ENCODE measurements around the gene RPL5. TPM values are rescaled to one million over a fixed set of nuclear protein-coding genes. Genes with fewer than 3 reads are reported as not detected.

RPL5 gene
- total RNA-seq, 6 experiments from 2014 or later: 225 to 532 (median 294) TPM

DNA sequence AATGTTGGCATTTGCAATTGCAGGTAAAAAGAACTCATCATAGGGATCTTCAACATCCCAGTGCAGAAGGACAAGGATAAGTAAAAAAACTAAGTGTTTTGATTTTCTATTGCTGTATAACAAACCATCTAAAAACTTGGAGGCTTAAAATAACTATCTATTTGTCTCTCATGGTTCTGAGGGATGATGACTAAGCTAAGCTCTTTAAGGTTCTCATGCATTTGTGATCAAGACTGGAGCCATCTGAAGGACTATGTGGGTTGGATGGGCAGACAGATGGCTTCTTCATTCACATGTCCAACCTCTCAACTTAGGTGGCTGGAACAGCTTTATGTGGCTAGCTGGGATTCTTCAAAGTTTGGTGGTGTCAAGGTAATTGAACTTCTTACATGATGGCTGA is 51.5 kb downstream of the RPL5 start:
- no peaks in the 10 kb centered on the region for H3K36me3 ChIP-seq
- H3K27ac ChIP-seq: no peak overlapping the region
- no peak for TF ChIP-seq POLR2A (IDR thresholded peaks at IDR 0.05)
- TF ChIP-seq, protein P1, sequence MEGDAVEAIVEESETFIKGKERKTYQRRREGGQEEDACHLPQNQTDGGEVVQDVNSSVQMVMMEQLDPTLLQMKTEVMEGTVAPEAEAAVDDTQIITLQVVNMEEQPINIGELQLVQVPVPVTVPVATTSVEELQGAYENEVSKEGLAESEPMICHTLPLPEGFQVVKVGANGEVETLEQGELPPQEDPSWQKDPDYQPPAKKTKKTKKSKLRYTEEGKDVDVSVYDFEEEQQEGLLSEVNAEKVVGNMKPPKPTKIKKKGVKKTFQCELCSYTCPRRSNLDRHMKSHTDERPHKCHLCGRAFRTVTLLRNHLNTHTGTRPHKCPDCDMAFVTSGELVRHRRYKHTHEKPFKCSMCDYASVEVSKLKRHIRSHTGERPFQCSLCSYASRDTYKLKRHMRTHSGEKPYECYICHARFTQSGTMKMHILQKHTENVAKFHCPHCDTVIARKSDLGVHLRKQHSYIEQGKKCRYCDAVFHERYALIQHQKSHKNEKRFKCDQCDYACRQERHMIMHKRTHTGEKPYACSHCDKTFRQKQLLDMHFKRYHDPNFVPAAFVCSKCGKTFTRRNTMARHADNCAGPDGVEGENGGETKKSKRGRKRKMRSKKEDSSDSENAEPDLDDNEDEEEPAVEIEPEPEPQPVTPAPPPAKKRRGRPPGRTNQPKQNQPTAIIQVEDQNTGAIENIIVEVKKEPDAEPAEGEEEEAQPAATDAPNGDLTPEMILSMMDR (IDR thresholded peaks at IDR 0.05): no peak
- H3K4me1 ChIP-seq: peaks cover 0 to 13% (median 3%) of the 10 kb centered on the region in 4 donors
- H3K4me3 ChIP-seq: no peak overlapping the region
- H3K27me3 ChIP-seq: no peaks in the 10 kb centered on the region
- H3K9me3 ChIP-seq: no peaks in the 10 kb centered on the region
- intact Hi-C loops (cut with DNase I): no loop called here
- ATAC-seq: no peak
- DNase-seq: no peak

DNA sequence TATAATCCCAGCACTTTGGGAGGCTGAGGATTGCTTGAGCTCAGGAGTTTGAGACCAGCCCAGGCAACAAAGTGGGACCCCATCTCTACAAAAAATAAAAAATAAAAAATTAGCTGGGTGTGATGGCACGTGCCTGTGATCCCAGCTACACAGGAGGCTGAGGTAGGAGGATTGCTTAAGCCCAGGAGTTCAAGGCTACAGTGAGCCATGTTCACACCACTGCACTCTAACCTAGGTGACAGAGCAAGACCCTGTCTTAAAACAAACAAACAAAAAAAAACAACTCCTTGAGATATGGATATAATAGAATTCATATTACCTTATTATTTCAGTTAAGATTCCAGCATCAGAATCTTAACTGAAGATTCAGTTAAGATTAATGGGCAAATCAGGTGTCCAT is 52.4 kb downstream of the RPL5 start:
- ATAC-seq (no peak), DNase-seq (no peak)
- 100% methylated on average over 1 of the region's 1 CpG for WGBS (ENCODE audit: insufficient coverage, low coverage, low lambda C conversion rate, missing lambda C conversion rate)
- no peaks in the 10 kb centered on the region for H3K9me3 ChIP-seq
- H3K4me3 ChIP-seq: no peak overlapping the region
- H3K27ac ChIP-seq: no peak overlapping the region
- intact Hi-C loops (cut with DNase I): no loop called here
- no peaks in the 10 kb centered on the region for H3K27me3 ChIP-seq
- H3K4me1 ChIP-seq: peaks cover 0 to 13% (median 3%) of the 10 kb centered on the region in 4 donors
- H3K36me3 ChIP-seq: no peaks in the 10 kb centered on the region
- TF ChIP-seq, protein P1 (IDR thresholded peaks at IDR 0.05): no peak
- no peak for TF ChIP-seq POLR2A (IDR thresholded peaks at IDR 0.05)

DNA sequence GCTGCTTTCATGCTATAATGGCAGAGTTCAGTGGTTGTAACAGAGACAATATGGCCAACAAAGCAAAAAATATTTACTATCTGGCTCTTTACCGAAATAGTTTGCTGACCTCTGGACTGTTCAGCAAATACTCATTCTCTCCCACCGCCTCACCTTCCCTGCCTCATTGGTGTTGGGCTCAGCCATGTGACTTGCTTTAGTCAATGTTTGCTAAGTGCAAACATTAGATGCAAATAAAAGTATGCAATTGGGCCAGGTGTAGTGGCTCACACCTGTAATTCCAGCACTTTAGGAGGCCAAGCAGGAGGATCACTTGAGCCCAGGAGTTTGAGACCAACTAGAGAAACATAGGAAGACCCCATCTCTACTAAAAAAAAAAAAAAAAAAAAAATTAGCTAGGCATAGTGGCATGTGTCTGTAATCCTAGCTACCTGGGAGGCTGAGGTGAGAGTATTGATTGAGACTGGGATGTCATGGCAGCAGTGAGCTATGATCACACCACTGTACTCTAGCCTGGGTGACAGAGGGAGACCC is 55.1 kb downstream of the RPL5 start:
- H3K9me3 ChIP-seq: no peaks in the 10 kb centered on the region
- intact Hi-C loops (cut with DNase I): no loop called here
- no peaks in the 10 kb centered on the region for H3K27me3 ChIP-seq
- H3K36me3 ChIP-seq: no peaks in the 10 kb centered on the region
- H3K4me1 ChIP-seq: peaks cover 0 to 13% (median 3%) of the 10 kb centered on the region in 4 donors
- DNase-seq (peak; percentile 58 to 85 (median 73)), ATAC-seq (peak; percentile 96 to 99 (median 98))
- 16% methylated on average over 2 of the region's 2 CpGs for WGBS (ENCODE audit: insufficient coverage, low coverage, low lambda C conversion rate, missing lambda C conversion rate)
- peak overlapping the region in 2 of 3 donors; percentile 60 to 72 for H3K27ac ChIP-seq
- no peak overlapping the region for H3K4me3 ChIP-seq
- TF ChIP-seq, protein P1 (IDR thresholded peaks at IDR 0.05): no peak
- no peak for TF ChIP-seq POLR2A (IDR thresholded peaks at IDR 0.05)

DNA sequence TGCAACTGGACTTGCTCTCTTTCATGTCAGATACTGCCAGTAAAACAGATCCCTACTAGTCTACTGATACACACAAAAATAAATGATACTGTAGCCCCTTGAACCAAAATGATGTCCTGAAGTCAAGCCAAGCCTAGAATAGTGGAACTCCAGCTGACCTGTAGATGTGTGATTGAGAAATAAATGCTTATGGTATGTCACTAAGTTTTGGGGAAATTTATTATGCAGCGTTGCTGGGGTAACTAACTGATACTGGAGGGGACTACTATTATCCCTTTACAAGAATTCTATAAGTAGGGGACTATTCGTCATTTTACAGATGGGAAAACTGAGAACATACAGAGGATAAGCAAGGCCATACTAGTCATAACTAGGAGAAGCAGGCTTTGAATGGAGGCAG is 55.6 kb downstream of the RPL5 start:
- Histone ChIP-seq H3K27me3 (no peaks in the 10 kb centered on the region), H3K27ac (peak overlapping the region in 2 of 3 donors; percentile 60 to 72), H3K36me3 (no peaks in the 10 kb centered on the region), H3K9me3 (no peaks in the 10 kb centered on the region), H3K4me1 (peaks cover 0 to 13% (median 3%) of the 10 kb centered on the region in 4 donors), H3K4me3 (no peak overlapping the region)
- intact Hi-C loops (cut with DNase I): no loop called here
- DNase-seq (no peak), ATAC-seq (no peak)
- no peak for TF ChIP-seq POLR2A (IDR thresholded peaks at IDR 0.05)
- TF ChIP-seq, protein P1 (IDR thresholded peaks at IDR 0.05): no peak
- WGBS (ENCODE audit: insufficient coverage, low coverage, low lambda C conversion rate, missing lambda C conversion rate): 100% methylated on average over 1 of the region's 2 CpGs

Small RNA genes lying within 50 kb of the gene (small RNA-seq; reads per million reads assigned to genes)
- gene RF00432 (0 reads per million in 2 experiments), gene SNORA66 (32.2 to 89.6 reads per million in 2 experiments), gene SNORD21 (0 reads per million in 2 experiments)

Other genes starting within 250 kb of the RPL5 start
- gene EVI5, start 46.9 kb upstream of the RPL5 start, total RNA-seq: 10 to 100 TPM; 12.8 to 27.7 (median 19.0) TPM
- gene DIPK1A, start 129.4 kb downstream of the RPL5 start, total RNA-seq: 10 to 100 TPM; 10.8 to 25.3 (median 15.1) TPM
- 1 to 10 TPM; 4.5 to 9.3 (median 7.1) TPM for gene MTF2, start 247.2 kb downstream of the RPL5 start, total RNA-seq

All from right lobe of liver (tissue), 6 donors.